GM12878 (cell line): ENCODE measurements around the gene RHOC. TPM values are rescaled to one million over a fixed set of nuclear protein-coding genes. Genes with fewer than 3 reads are reported as not detected.

Source experiments
- ATAC-seq: fragments of 200-7000 bp; cut with Tn5 transposase; 3 replicates; pipeline ENCODE4 v1.9.1; 2020; ENCODE audit warnings: mild to moderate bottlenecking, moderate library complexity
- BruUV-seq: library from RNA; stranded (reverse); fragments of 400-500 nt; replicated peaks from 2 replicates; lab custom pipeline; 2021; lab: Mats Ljungman, UMichigan
- CTCF ChIA-PET: fragments of 300-600 bp; sonication (Branson Sonifier 250); formaldehyde crosslinking; extraction: SDS; loops from one replicate; lab custom pipeline; 2021; ENCODE audit warnings: inconsistent platforms; lab: Yijun Ruan, JAX
- POLR2A ChIA-PET: fragments of 350-600 bp; formaldehyde crosslinking; extraction: SDS; loops from one replicate; lab custom pipeline; 2021; ENCODE audit warnings: inconsistent platforms; lab: Charles Lee
- RAD21 ChIA-PET: fragments of 300-600 bp; sonication (Branson Sonifier 250); formaldehyde crosslinking; loops from one replicate; lab custom pipeline; 2023; ENCODE audit warnings: antibody characterized with exemption; ENCODE audit not compliant: unreplicated experiment; lab: Charles Lee
- SMC1A ChIA-PET: fragments of 300-600 bp; sonication (Branson Sonifier 250); formaldehyde crosslinking; loops from one replicate; lab custom pipeline; 2023; ENCODE audit not compliant: unreplicated experiment, uncharacterized antibody; lab: Charles Lee
- DNase-seq: peaks from one replicate; pipeline ENCODE4 v3.0.0-alpha.2; 2011; ENCODE audit warnings: low read depth, low spot score
- FAIRE-seq: peaks from 3 replicates; lab custom pipeline; 2011; peaks lifted over from hg19 to GRCh38; lab: Jason Lieb, UNC
- H2AFZ ChIP-seq: 2 replicates; pipeline ENCODE4 v1.6.0; 2011; ENCODE audit warnings: low read depth, low read length, control low read depth; ENCODE audit not compliant: control insufficient read depth
- H3K27ac ChIP-seq: 2 replicates; pipeline ENCODE4 v1.5.1; 2011; ENCODE audit warnings: control low read depth; ENCODE audit not compliant: control insufficient read depth, insufficient read depth
- H3K27me3 ChIP-seq, 2 experiments: replicated peaks in 1 of 2; 2 replicates each; pipeline versions ENCODE4 v1.6.0 to v1.6.1; 2011; ENCODE audit warnings: low read length in 1 of 2; ENCODE audit not compliant: control insufficient read depth in 2 of 2, insufficient read depth in 2 of 2
- H3K36me3 ChIP-seq, 2 experiments: 2 replicates each; pipeline ENCODE4 v1.5.1; 2011; ENCODE audit warnings: low read length in 1 of 2; ENCODE audit not compliant: control insufficient read depth in 2 of 2, insufficient read depth in 2 of 2
- H3K4me1 ChIP-seq: 2 replicates; pipeline ENCODE4 v1.6.1; 2011; ENCODE audit warnings: mild to moderate bottlenecking, low read length, moderate library complexity, mixed read lengths; ENCODE audit not compliant: control insufficient read depth, insufficient read depth
- H3K4me2 ChIP-seq: 2 replicates; pipeline ENCODE4 v1.6.0; 2011; ENCODE audit warnings: control low read depth; ENCODE audit not compliant: control insufficient read depth, insufficient read depth
- H3K4me3 ChIP-seq: fragments of 200-600 bp; sonication (generic); 2 replicates; pipeline ENCODE4 v1.5.1; 2016
- H3K79me2 ChIP-seq: 2 replicates; pipeline ENCODE4 v1.6.0; 2011; ENCODE audit warnings: low read length; ENCODE audit not compliant: control insufficient read depth, insufficient read depth
- H3K9ac ChIP-seq: 2 replicates; pipeline ENCODE4 v1.8.0; 2011; ENCODE audit warnings: low read length, control low read depth, mixed read lengths; ENCODE audit not compliant: control insufficient read depth, insufficient read depth
- H3K9me3 ChIP-seq: replicated peaks from 3 replicates; pipeline ENCODE4 v1.5.1; 2011; ENCODE audit warnings: mild to moderate bottlenecking, low read length; ENCODE audit not compliant: control insufficient read depth, insufficient read depth
- H4K20me1 ChIP-seq: 2 replicates; pipeline ENCODE4 v1.6.0; 2011; ENCODE audit not compliant: control insufficient read depth, insufficient read depth
- ASH2L ChIP-seq: fragments of 300-600, 200-600 bp; sonication (generic); IDR thresholded peaks from 2 replicates; pipeline ENCODE4 v1.6.1; 2017; ENCODE audit warnings: low read depth, mild to moderate bottlenecking, borderline replicate concordance
- BCL11A ChIP-seq: IDR thresholded peaks from 2 replicates; pipeline ENCODE4 v1.6.1; 2011; ENCODE audit warnings: low read depth, low read length
- FOXK2 ChIP-seq: fragments of 450-650 bp; IDR thresholded peaks from 2 replicates; pipeline ENCODE4 v1.6.1; 2017; ENCODE audit warnings: mild to moderate bottlenecking, moderate library complexity
- KAT2A ChIP-seq: conservative IDR thresholded peaks from 2 replicates; pipeline ENCODE4 v1.6.1; 2011; ENCODE audit warnings: low read depth, low read length; ENCODE audit not compliant: control insufficient read depth
- MXI1 ChIP-seq: fragments of 150-350 bp; IDR thresholded peaks from 2 replicates; pipeline ENCODE4 v1.6.1; 2011; ENCODE audit warnings: low read depth, mild to moderate bottlenecking, inconsistent platforms, low read length, improper control_type of control experiment
- NFXL1 ChIP-seq: fragments of 450-650 bp; IDR thresholded peaks from 2 replicates; pipeline ENCODE4 v1.6.1; 2017; ENCODE audit warnings: antibody characterized with exemption, mild to moderate bottlenecking, borderline replicate concordance
- PAX5 ChIP-seq: IDR thresholded peaks from 2 replicates; pipeline ENCODE4 v1.6.1; 2011; ENCODE audit warnings: low read depth, low read length, borderline replicate concordance
- YBX1 ChIP-seq: fragments of 450-650 bp; IDR thresholded peaks from 2 replicates; pipeline ENCODE4 v1.6.1; 2016; ENCODE audit warnings: antibody characterized with exemption
- ZNF217 ChIP-seq: fragments of 450-650 bp; IDR thresholded peaks from 2 replicates; pipeline ENCODE4 v1.6.1; 2017; ENCODE audit warnings: antibody characterized with exemption, mild to moderate bottlenecking
- ZNF24 ChIP-seq: fragments of 450-650 bp; IDR thresholded peaks from 2 replicates; pipeline ENCODE4 v1.6.1; 2017; ENCODE audit warnings: antibody characterized with exemption, mild to moderate bottlenecking
- WGBS: methylation state at CpG from one replicate; pipeline ENCODE4 v1.1.6; 2016; ENCODE audit warnings: low lambda C conversion rate; ENCODE audit not compliant: insufficient replicate concordance, insufficient coverage; ENCODE audit errors: missing lambda C conversion rate; 5-methylcytosine and 5-hydroxymethylcytosine counted together
- in situ Hi-C: fragments of 300-500 bp; cut with MboI; formaldehyde crosslinking; loops from 9 replicates; pipeline ENCODE4 v1.14.3; 2018; ENCODE audit warnings: mixed read lengths
- intact Hi-C: fragments of 100-400 bp; cut with micrococcal nuclease; formaldehyde crosslinking; loops from one replicate; pipeline ENCODE4 v1.14.2; 2022; ENCODE audit not compliant: unreplicated experiment
- polyA plus RNA-seq, 11 experiments: library from polyadenylated mRNA; depleted of rRNA in 4 of 11; unstranded in 6 of 11; stranded (reverse) in 5 of 11; fragments of >200 nt; fragmentation: Nextera tagmentation in 4 of 11; fragmentation: Illumina TruSeq in 1 of 11; extraction: Ambion mirVana in 4 of 11; extraction: Trizol in 1 of 11; gene quantifications; 1 replicate in 1 of 11; 2 replicates in 10 of 11; pipeline versions ENCODE4 v1.2.1 to v1.2.3, GENCODE V29; 2011 to 2016; ENCODE audit warnings: inconsistent platforms in 2 of 11, missing spikeins in 2 of 11, low read depth in 1 of 11
- total RNA-seq, 4 experiments: library from RNA; depleted of rRNA in 3 of 4; stranded (reverse); fragments of >200 nt in 3 of 4; fragmentation: Illumina TruSeq in 1 of 4; extraction: Trizol in 1 of 4; gene quantifications; 2 replicates each; pipeline versions ENCODE4 v1.2.1 to v1.2.3, GENCODE V29; 2013 to 2021
- TF ChIP-seq, protein P1 (sequence below): fragments of 450-650 bp; IDR thresholded peaks from 2 replicates; pipeline ENCODE4 v1.6.1; 2017; ENCODE audit warnings: antibody characterized with exemption, mild to moderate bottlenecking, moderate library complexity
- TF ChIP-seq, protein P2 (sequence below): fragments of 450-650 bp; IDR thresholded peaks from 2 replicates; pipeline ENCODE4 v1.6.1; 2016; ENCODE audit warnings: mild to moderate bottlenecking
- TF ChIP-seq, protein P3 (sequence below): fragments of 450-650 bp; IDR thresholded peaks from 2 replicates; pipeline ENCODE4 v1.6.1; 2016; ENCODE audit warnings: mild to moderate bottlenecking
- TF ChIP-seq, protein P4 (sequence below): fragments of 450-650 bp; formaldehyde crosslinking; IDR thresholded peaks from 2 replicates; pipeline ENCODE4 v1.4.0; 2022; ENCODE audit warnings: mild to moderate bottlenecking, moderate library complexity

RHOC gene
- total and polyA plus RNA-seq, 10 of the 15 experiments (the other 5 are each of a cell fraction or from before 2014, with no cell fraction given), result 20.6 to 371 (median 158) TPM

DNA sequence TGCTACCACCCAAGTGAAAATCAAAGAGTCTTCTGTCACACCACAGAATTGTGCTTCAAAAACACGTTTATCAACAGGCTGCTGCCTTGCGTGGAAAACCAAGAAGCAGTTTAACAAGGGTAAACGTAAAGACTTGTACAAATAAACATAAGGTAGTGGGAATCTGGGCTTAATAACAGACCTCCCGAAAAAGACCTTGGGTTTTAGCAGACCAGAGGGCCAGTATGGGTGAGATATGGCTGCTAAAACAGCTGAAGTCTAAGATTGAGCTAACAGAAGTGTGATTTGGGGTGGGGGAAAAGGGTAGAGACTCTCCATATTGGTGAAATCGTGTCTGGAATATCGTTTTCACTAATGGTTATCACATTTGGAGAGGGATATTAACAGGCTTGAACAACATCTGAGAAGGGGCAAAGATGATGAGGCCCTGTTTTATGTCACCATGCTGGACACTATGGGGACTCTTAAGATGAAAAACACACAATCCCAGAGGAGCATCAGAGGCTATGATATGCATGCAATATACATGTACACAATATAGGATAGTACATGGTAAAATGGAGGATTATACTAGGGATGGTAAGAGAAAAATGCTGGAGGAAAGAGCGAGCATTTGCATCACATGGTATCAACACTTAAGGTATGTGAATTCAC lies 31.1 kb downstream of the RHOC start:
- 86% methylated on average over 7 of the region's 7 CpGs for WGBS
- SMC1A ChIA-PET, result interaction anchor here (0.6 to 3.9 kb wide), 8 partner anchors 11 to 282 kb away, joined by 3 to 28 read pairs (median 4); partner anchors contain the start of gene RHOC
- intact Hi-C loops, result loop anchor here (2.0 kb wide), 1 partner anchor 57 kb away; the partner anchor contains the start of genes CAPZA1 and ST7L
- Histone ChIP-seq H3K79me2 (peaks cover 17% of the 10 kb centered on the region), H3K4me1 (peaks cover 9% of the 10 kb centered on the region), H2AFZ (peak overlapping the region; percentile 83), H3K36me3 (no peaks in the 10 kb centered on the region), H3K27ac (peak overlapping the region; percentile 81), H3K9me3 (no peaks in the 10 kb centered on the region), H3K27me3 (no peaks in the 10 kb centered on the region), H3K4me2 (peak overlapping the region; percentile 93), H3K9ac (peak overlapping the region; percentile 75), H3K4me3 (peak overlapping the region; percentile 86), H4K20me1 (no peaks in the 10 kb centered on the region)
- no peak for DNase-seq
- ATAC-seq, result no peak
- in situ Hi-C loops, result no loop called here
- CTCF ChIA-PET, result interaction anchor here (0.6 to 6.2 kb wide), 14 partner anchors 15 to 284 kb away, joined by 3 to 33 read pairs (median 4); partner anchors contain the start of gene RHOC
- TSS peak; percentile 26 for BruUV-seq
- FAIRE-seq, result no peak
- RAD21 ChIA-PET, result interaction anchor here (0.5 to 4.8 kb wide), 8 partner anchors 15 to 285 kb away, joined by 3 to 42 read pairs (median 10); partner anchors contain the start of genes CAPZA1, PPM1J and ST7L
- POLR2A ChIA-PET, result interaction anchor here (1.0 to 1.8 kb wide), 7 partner anchors 21 to 57 kb away, joined by 3 to 21 read pairs (median 5); partner anchors contain the start of genes CAPZA1 and ST7L
- TF ChIP-seq, protein P1, sequence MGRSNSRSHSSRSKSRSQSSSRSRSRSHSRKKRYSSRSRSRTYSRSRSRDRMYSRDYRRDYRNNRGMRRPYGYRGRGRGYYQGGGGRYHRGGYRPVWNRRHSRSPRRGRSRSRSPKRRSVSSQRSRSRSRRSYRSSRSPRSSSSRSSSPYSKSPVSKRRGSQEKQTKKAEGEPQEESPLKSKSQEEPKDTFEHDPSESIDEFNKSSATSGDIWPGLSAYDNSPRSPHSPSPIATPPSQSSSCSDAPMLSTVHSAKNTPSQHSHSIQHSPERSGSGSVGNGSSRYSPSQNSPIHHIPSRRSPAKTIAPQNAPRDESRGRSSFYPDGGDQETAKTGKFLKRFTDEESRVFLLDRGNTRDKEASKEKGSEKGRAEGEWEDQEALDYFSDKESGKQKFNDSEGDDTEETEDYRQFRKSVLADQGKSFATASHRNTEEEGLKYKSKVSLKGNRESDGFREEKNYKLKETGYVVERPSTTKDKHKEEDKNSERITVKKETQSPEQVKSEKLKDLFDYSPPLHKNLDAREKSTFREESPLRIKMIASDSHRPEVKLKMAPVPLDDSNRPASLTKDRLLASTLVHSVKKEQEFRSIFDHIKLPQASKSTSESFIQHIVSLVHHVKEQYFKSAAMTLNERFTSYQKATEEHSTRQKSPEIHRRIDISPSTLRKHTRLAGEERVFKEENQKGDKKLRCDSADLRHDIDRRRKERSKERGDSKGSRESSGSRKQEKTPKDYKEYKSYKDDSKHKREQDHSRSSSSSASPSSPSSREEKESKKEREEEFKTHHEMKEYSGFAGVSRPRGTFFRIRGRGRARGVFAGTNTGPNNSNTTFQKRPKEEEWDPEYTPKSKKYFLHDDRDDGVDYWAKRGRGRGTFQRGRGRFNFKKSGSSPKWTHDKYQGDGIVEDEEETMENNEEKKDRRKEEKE, result no peak
- TF ChIP-seq ASH2L (no peak), MXI1 (no peak), PAX5 (no peak), NFXL1 (no peak), KAT2A (no peak), FOXK2 (no peak), BCL11A (no peak), ZNF24 (no peak), YBX1 (no peak), ZNF217 (no peak)
- TF ChIP-seq, protein P2, sequence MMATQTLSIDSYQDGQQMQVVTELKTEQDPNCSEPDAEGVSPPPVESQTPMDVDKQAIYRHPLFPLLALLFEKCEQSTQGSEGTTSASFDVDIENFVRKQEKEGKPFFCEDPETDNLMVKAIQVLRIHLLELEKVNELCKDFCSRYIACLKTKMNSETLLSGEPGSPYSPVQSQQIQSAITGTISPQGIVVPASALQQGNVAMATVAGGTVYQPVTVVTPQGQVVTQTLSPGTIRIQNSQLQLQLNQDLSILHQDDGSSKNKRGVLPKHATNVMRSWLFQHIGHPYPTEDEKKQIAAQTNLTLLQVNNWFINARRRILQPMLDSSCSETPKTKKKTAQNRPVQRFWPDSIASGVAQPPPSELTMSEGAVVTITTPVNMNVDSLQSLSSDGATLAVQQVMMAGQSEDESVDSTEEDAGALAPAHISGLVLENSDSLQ, result no peak
- TF ChIP-seq, protein P3, sequence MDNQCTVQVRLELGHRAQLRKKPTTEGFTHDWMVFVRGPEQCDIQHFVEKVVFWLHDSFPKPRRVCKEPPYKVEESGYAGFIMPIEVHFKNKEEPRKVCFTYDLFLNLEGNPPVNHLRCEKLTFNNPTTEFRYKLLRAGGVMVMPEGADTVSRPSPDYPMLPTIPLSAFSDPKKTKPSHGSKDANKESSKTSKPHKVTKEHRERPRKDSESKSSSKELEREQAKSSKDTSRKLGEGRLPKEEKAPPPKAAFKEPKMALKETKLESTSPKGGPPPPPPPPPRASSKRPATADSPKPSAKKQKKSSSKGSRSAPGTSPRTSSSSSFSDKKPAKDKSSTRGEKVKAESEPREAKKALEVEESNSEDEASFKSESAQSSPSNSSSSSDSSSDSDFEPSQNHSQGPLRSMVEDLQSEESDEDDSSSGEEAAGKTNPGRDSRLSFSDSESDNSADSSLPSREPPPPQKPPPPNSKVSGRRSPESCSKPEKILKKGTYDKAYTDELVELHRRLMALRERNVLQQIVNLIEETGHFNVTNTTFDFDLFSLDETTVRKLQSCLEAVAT, result no peak
- TF ChIP-seq, protein P4, sequence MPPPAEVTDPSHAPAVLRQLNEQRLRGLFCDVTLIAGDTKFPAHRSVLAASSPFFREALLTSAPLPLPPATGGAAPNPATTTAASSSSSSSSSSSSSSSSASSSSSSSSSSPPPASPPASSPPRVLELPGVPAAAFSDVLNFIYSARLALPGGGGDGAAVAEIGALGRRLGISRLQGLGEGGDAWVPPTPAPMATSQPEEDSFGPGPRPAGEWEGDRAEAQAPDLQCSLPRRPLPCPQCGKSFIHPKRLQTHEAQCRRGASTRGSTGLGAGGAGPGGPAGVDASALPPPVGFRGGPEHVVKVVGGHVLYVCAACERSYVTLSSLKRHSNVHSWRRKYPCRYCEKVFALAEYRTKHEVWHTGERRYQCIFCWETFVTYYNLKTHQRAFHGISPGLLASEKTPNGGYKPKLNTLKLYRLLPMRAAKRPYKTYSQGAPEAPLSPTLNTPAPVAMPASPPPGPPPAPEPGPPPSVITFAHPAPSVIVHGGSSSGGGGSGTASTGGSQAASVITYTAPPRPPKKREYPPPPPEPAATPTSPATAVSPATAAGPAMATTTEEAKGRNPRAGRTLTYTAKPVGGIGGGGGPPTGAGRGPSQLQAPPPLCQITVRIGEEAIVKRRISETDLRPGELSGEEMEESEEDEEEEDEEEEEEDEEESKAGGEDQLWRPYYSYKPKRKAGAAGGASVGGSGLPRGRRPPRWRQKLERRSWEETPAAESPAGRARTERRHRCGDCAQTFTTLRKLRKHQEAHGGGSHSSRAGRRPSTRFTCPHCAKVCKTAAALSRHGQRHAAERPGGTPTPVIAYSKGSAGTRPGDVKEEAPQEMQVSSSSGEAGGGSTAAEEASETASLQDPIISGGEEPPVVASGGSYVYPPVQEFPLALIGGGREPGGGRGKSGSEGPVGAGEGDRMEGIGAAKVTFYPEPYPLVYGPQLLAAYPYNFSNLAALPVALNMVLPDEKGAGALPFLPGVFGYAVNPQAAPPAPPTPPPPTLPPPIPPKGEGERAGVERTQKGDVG (CRISPR knock-in tag), result no peak
